HG02763 (cell line): ENCODE data around the gene CDH9.
"Not testable (repeated sequence)": the region's sequence is repeated elsewhere in the genome, so short reads cannot be mapped to it uniquely, and the experiment has no call there.

Experiments used
- ATAC-seq: cut with Tn5 transposase; IDR thresholded peaks from one replicate; pipeline ENCODE4 v1.9.1; 2021; ENCODE audit warnings: mild to moderate bottlenecking, moderate library complexity; ENCODE audit not compliant: unreplicated experiment

CDH9 gene

DNA sequence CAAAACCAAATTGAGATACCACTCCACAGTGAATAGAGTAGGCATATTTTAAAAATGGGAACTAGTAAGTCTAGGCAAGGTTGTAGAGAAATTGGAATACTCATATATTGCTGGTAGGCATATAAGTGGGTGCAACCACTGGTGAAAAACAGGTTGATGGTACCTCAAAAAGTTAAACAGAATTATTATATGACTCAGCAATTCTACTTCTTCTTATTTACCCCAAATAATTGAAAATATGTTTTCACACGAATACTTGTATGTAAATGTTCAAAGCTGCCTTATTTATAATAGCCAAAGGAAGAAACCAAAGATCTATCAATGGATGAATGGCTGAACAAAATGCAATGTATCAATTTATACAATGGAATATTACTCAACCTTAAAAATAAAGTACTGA, 79.1 kb downstream of the CDH9 start:
- ATAC-seq, result no peak

DNA sequence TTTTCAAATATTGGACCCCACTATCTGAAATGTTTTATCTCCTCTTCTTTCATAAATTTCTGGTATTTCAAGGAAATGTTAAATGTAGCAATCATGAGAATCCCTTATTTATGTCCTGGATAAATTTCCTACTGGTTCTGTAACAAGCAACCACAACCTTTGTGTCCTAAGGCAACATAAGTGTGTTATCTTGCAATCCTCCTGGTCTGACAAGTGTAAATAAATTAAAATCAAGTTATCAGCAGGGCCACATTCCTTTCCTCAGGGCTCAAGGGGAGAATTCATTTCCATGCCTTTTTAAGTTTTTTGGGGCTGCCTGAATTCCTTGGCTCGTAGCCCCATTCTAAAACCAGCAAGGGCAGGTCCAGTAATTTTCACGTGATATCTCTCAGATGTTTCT, 83.2 kb downstream of the CDH9 start:
- ATAC-seq, result no peak

DNA sequence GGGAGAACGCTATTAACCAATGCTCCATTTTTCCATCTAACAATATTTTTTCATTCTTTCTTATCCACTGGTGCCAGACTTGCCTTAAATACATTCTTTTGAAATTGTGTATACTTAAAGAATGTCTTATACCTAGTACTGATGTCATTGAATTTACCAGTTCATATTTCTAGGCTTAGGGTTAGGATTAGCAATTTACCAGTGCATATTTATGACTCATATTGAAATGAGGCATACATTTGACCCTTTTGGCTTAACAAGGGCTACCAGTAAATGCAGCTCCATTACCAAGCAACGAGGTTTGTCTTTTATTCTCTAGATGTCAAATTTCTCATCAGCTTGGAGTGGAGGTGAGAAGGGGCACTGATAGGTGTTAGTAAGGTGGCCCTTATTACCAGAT, 89.5 kb downstream of the CDH9 start:
- no peak for ATAC-seq

DNA sequence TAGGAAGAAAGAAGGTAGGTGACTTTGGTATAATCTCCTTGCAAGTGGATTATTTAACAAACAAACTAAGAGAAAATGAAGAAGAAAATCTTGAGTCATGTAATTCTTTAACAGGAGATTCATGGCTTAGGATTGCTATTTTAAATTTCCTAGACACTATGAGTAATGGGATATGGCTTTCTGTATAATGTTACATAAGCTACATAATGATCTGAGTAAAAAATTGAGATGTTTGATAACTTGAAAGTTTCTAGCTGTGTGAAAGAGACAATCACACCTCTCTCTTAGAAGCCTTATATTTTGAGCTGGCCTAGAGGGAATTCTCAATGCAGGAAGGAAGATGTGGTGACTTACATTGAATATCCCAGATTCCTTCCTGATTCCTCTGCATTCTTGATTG, 92.5 kb downstream of the CDH9 start:
- no peak for ATAC-seq

DNA sequence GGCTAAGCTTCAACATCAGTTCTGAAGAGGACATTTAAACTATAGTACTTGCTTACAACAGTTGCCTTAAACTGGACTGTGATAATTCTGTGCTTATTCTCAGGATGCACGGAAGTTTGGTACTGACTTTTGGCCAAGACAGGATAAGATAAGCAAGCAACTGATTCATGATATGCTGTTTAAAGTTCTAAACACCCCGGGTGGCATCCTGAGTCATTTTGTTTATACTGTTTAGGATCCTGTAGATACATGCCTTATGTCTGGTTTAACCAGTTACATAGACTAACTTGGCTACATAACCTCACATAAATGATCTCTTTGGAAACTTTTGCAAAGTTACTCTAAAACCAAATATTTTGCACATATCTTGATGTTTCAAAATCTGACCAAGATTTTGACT, 95.9 kb downstream of the CDH9 start:
- ATAC-seq, result no peak

DNA sequence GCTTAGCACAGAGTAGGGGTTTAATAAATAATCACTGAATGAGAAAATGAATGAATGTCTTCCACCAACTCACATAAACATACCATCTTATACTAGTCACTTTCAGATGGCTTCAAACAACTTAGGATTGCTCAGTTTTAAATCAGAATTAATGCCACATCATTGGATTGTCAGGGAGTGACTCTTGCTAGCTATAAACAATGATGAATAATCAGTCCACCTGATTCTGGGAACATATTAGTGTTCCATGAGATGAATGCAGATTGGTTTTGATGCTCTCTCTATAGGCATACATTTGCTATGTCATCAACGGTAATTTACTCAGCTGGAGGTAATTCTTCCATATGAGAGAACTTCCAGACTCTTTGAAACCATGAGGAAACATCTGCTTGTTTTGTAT, 97.4 kb downstream of the CDH9 start:
- ATAC-seq, result no peak

DNA sequence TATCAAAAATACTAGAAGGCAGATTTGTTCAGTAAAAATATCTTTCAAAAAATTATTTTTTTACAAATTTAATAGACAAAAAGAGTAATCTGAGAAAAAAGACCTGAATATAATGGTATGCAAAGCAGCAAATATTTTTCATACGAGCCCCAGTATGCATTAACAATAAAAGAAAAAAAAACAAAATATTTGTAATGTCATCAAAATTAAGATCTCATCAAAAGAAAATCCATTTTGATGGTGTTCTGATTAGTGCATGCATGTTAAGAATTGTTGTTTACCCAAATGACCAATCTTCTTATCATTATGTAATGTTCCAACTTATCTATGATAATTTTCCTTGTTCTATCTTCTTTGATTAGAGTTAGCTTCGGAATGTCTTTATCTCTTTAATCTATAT, 106.1 kb downstream of the CDH9 start:
- ATAC-seq, result no peak

DNA sequence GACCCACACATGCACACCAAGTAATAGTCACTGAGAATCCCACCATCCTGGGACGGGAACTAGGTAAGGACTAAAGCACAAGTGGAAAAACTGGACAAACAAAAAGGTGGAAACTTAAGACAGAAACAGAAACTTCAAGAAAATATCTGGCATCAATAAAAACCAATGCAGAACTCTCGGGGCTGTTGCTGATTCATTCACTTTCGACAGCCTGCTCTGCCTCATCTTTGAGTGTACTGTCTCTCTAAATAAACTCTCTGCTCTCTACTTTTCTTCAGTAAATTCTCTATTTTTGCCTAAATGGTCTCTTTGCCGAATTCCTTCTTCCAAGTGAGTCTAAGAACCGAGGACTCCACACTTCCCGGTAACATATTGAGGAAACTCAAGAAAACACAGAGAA, 116.9 kb downstream of the CDH9 start:
- ATAC-seq, result no peak

DNA sequence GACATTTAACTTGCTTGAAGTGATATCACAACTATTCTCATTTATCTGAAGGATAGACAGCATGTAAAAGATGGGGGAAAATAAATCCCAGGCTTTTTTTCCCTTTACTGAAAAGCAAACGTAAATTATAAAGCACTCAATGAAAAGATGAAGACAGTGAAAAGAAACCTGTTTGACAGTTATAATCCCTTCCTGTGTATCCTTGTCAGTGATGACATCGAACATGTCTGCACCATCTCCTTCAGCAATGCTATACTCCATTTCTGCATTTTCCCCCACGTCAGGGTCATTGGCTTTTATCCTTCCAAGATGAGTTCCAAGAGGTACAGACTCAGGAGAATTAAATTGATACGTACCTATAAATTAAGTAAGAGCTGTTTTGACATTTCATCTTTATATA, 134.9 kb downstream of the CDH9 start:
- no peak for ATAC-seq

DNA sequence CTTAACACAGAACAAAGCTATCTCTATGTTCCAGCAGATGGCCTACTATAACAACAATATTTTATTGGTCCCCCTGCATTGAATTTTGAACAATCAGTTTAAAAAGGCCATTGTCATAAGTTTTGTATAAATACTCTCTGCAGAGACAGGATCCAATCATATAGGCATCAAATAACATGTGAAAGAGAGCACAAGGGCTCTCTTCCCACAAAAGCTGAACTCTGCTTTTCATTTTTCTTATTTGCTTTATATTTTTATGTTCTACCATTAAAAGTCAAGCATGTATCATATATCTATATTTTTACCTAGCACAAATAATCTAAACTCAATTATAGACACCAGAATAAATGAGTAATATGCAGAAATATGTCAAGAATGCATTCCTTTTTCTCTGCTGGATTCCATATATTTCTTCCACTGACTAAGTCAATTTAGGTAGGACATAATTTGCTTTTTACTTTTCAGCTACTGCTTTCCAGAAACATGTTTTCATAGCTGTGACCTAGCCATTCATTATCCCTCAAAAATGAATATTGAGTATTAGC, 143.6 kb downstream of the CDH9 start:
- no peak for ATAC-seq

DNA sequence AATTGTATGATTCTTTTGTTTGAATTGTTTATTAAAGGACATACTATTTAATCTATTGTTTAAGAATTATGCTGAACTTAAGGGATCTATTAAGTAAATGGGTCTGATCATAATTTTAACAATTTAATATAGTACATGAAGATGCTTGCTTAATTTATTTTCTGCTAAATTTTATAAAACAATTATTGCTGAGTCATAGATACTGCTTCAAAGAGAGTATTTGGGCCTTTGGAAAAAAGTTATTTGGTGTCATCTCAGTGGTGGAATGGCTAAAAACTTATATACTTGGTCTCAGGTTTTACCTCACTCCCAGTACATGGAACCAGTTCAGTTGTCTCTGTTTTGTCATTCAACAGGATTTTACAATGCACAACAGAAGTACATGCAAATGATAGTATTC, 145.3 kb downstream of the CDH9 start:
- ATAC-seq, result no peak

DNA sequence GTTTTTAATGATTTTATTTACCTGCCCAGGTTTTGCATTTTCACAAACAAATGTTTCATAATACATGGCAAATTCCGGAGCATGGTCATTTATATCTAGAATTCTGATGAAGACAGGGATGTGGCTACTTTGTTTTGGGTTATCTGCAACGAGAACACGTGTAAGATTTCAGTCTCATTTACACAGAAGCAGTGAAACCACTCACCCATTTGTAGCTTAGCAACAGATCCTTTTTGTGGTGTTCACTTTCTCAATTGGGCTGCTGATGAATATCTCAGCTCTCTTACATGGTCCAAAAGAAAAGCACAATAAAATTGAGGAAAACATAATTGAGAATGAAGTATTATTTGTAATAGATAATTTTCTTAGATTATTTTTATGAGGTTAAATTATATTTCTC, 148.6 kb downstream of the CDH9 start:
- no peak for ATAC-seq

DNA sequence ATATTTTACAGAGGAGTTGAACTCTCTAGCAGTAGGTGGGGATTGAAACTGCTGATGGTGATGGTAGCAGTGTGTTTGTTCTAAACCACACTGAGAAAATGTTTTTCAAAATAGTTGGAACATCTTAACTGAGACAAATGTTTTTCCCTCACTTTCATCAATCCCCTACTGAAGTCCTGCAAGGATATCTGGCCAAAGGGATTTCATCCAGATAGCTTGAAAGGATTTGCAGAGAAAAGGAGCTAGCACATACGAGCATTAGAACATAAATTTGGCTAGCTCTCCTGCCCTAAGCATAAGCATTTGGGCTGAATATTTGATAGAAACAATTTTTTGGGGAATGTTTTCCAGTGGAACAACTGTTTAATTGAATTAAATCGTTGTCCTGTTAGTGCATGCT, 153.9 kb downstream of the CDH9 start:
- ATAC-seq, result no peak

DNA sequence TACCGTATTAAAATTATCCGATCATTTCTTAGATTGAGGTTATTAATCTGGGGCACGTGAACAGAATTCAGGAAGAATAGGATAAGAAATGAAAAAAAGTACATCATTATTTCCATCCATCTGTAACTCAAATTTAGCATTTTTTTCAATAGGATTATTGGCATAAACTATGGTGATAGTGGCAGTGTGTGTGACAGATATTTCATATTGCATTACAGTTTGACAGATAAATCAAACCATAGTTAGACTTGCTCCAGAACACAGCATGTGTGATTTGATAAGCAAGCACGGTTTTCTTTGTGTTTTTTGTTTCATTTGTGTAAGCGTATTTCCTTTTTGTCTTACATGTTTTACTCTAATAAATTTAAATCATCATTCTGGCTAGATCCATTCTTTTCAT, 155.0 kb downstream of the CDH9 start:
- ATAC-seq, result no peak

DNA sequence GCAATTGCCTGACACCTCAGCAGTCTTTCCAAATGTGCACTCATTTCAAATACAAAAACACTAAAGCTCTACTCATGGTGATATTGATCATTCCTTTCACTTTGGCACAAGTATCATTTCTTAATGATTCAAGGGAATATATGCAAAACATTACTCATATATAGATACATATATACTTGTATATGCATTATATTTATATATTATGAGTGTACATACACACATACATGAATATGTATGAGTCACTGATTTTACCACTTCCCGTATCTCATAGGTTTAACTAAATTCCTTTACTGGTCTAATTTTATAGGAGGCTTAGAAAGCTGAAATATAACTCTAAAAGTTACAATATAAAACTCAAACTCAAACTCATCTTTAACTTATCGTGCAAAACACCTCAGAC, 156.5 kb downstream of the CDH9 start:
- no peak for ATAC-seq

DNA sequence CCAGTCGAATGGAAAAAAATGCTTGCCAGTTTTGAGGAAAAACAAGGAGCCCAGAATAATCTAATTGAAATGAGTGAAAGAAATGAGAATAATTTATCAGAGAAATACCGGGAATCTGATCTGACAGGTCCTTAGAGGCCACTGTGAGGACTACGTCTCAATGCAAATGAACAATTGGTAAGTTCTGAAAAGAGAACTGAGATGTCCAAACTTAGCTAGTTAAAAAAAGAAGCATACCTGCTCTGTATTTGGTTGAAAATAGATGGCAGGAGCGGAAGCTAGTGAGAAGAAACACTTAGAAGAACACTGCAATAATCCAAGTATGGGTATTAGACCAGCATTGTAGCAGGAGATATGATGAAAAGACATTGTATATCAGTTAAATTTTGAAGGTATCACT, 161.2 kb downstream of the CDH9 start:
- ATAC-seq, result no peak

DNA sequence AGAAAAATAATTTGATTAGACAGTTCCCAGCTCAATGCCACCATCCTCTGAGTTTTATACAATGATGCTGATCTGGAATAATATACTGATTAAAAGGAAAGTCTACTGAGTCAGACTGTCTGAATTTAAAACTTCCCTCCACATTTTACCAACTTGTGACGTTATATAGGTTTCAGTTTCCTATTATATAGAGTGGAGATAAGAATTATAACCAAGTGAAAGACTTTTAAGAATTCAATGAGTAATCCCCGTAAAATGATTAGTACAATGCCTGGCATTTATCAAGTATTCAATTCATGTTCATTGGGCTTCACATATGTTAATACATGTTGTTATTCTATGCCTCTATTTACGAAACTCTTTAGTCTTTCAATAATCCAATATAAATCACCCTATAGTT, 166.0 kb downstream of the CDH9 start:
- no peak for ATAC-seq

DNA sequence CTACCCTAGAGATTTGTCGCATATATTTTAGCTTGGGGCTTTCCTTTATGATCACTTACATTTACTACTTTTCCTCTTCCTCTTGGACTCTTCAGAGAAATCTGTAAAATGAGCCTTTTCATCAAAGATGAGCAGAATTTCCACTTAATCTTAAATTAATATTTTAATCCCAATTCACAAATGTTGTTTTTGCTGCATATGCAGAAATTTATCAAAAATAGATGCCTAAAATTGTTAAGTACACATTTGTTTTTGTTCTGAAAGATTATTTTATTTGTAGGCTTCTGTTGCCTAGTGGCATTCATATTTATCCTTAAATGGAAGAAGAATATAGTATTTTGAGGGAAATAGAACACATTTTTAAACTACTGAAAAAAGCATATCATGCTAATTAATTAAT, 168.6 kb downstream of the CDH9 start:
- no peak for ATAC-seq

DNA sequence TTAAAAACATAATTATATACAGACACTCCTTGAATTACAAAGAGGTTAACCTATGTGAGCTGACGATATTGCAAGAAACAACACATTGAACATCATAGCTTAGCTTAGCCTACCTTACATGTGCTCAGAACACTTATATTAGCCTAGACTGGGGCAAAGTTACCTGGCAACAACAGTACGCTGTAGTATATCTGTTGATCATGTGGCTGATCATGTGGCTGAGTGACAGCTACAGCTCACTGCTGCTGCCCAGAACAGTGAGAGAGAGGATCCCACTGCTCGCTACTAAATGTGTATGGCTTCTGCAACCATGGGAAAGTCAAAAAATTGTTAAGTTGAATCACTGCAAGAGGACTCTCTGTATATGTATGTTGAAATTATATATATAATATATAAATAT, 169.9 kb downstream of the CDH9 start:
- no peak for ATAC-seq

DNA sequence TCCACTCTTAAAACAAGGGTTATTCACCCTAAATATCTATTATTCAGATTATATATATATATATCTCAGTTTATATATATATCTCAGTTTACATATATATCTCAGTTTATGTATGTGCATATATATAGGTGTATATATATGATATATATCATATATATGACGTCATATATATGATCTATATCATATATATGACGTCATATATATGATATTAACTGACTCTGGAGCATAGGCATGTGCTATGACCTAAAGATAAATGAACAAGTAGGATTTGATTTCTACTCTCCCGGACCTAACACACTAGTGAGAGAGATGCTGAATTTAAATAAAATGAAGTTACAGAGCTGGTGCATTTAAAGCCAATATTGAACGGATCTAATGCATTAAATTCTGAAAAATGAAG, 174.3 kb downstream of the CDH9 start:
- ATAC-seq, result no peak

DNA sequence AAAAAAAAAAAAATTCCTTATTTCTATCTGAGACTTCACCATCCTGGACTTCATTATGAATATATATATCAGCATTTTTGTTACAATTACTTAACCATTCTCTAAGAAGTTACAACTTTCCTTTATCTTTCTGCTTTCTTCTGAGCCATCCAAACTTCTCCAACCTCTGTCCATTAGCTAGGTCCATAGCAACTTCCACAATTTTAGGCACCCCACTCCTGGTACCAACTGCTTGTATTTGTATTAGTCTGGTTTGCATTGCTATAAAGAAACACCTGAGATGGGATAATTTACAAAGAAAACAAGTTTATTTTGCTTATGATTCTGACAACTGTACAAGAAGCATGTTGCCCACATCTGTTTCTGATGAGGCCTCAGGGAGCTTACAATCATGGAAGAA, 182.1 kb downstream of the CDH9 start:
- no peak for ATAC-seq

DNA sequence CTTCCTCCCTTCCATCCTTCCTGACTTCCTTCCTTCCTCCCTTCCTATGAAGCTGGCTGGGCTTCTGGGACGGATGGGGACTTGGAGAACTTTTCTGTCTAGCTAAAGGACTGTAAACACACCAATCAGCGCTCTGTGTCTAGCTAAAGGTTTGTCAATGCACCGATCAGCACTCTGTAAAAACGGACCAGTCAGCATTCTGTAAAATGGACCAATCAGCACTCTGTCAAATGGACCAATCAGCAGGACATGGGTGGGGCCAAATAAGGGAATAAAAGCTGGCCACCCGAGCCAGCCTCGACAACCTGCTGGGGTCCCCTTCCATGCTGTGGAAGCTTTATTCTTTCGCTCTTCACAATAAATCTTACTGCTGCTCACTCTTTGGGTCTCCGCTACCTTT, 185.9 kb downstream of the CDH9 start:
- ATAC-seq, result not testable (repeated sequence)

DNA sequence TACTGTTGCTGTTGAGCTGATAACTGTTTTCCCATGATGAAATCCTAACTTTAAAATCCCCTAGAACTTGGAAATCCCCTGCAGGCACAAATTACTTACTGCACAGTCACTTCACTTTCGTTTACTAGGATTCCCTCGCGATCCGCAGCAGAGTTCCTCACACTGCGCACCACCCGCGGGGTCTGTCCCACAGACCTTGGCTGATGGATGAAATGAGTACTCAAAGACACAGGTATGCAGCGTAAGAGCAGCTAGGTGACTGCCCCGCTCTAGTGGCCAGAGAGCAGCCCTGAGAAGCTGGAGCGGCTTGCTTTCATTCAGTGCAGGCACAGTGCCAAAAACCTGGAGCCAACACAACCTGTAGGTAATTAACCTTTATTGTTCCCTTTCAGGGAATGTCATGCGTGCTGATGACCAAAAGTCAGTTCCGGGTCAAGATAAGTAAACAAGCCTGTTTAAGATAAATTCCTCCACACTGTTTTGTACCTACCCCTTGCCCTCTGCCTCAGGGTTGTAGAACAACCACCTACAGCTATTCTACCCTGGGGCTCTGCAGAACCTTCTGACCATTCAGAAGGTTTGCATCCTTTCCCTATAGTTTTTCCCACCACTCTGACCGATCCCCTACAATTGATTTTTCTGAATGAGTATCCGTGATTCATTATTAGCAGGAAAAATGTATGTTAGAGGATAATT, 191.2 kb downstream of the CDH9 start:
- ATAC-seq, result no peak
